Erythroblast (primary cell): ENCODE data around the gene P3H2.

Source experiments
- GATA1 ChIP-seq: IDR thresholded peaks from 2 replicates; pipeline ENCODE4 v1.6.1; 2011; ENCODE audit warnings: low read depth, mild to moderate bottlenecking, control low read depth, low read length, moderate library complexity
- POLR2A ChIP-seq: IDR thresholded peaks from 2 replicates; pipeline ENCODE4 v1.6.1; 2011; ENCODE audit warnings: mild to moderate bottlenecking, low read length

DNA sequence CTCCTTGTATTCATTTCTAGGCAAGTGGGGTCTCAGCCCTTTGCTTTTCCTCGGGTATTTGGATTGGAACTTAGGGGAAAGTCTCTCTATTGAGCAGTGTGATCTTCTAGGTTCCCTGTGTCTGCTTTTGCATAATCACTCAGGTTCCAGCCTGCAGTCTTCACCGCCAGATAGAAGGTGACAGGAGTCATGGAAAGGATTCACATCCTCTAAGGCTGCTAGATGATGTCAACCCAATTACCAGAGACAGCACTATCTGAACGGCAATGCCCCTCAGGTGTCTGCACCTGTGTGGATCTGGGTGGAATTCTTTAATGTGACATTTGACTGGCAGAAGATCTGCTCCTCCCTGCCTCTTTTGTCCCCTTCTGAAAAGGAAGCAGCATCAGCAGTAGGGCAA, 177.7 kb downstream of the P3H2 start:
- TF ChIP-seq POLR2A (no peak), GATA1 (no peak)
